ENCODE measurements around the gene PRKCB.

PRKCB gene

GRCh38 chr16:23836404-23837311, 875 bp downstream of the PRKCB start:
- DNase-seq, result no peak

GRCh38 chr16:23837553-23838308, 1.9 kb downstream of the PRKCB start:
- DNase-seq, result no peak

- no peak for DNase-seq
These were observed 2.8 kb downstream of the PRKCB start for GRCh38 chr16:23838485-23839142.

DNA sequence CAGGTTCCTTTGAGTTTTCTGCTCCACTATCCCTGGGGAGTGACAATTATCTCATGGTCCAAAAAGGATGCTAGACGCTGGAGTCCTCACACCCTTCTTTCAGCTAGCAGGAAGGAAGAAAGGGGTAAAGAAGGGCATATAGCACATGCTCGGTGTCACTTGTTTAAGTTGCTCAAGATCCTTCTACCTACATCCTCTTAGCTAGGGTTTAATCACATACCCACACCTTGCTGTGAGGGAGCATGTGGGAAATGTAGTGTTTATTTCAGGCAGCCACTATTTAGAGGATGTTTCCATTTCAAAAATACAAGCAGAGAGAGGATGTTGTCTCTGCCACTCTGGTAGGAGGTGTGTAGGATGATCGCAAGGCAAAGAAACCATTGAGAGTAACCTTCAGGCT, 4.5 kb downstream of the PRKCB start:
- DNase-seq, result no peak

DNA sequence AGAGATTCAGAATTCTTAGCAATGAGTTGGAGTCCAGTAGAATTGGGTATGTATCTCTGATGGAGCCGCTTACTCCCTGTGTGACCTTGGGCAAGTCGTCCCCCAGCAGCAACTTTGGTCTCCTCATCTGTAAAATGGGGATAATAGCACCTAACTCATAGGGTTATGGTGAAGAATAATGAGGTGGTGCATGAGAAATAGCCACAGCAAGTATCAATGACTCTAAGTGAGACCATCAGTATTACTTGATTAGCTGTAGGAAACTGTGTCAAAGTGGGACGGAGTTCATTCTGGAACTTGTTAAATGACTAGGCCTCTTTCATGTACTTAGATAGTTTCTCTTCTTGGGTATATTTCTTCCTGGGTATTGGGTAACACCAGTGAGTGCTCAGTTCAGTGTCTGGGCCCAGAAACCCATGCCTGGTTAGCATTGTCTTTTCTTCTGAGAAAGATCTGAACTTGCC, 6.4 kb downstream of the PRKCB start:
- no peak for DNase-seq

DNA sequence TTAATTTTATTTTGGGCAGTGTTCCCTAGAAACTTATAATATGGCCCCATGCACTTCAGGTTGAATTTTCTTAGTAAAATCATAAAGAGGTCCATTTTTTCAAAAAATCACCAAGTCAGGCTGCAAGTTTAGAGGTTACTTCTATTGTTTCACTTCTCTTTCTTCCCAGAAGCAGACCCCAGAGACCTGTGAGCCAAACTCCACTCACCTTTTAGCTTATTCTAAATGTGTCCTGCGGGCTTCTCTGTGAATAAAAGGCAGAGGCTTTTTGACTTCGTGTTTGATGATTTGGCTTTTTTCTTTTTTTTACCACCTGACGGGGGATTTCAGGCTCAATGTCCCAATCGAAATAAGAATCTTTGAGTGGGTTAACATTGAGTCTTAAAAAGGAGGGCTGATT, 7.4 kb downstream of the PRKCB start:
- no peak for DNase-seq

DNA sequence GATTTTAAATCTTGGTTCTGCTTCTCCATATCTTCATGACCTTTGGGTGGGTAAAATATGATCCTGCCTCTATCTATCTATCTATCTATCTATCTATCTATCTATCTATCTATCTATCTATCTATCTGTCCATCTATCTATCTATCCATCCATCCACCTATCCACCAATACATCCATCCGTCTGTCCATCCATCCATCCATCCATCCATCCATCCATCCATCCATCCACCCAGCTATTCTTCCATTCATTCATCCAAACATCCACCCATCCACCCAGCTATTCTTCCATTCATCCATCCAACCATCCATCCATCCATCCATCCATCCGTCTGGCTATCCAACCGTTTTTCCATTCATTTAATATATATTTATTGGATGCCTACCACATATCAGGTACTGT, 11.5 kb downstream of the PRKCB start:
- DNase-seq, result no peak

GRCh38 chr16:23847948-23848347, 12.2 kb downstream of the PRKCB start:
- no peak for DNase-seq

GRCh38 chr16:23848958-23849357, 13.2 kb downstream of the PRKCB start:
- no peak for DNase-seq

DNA sequence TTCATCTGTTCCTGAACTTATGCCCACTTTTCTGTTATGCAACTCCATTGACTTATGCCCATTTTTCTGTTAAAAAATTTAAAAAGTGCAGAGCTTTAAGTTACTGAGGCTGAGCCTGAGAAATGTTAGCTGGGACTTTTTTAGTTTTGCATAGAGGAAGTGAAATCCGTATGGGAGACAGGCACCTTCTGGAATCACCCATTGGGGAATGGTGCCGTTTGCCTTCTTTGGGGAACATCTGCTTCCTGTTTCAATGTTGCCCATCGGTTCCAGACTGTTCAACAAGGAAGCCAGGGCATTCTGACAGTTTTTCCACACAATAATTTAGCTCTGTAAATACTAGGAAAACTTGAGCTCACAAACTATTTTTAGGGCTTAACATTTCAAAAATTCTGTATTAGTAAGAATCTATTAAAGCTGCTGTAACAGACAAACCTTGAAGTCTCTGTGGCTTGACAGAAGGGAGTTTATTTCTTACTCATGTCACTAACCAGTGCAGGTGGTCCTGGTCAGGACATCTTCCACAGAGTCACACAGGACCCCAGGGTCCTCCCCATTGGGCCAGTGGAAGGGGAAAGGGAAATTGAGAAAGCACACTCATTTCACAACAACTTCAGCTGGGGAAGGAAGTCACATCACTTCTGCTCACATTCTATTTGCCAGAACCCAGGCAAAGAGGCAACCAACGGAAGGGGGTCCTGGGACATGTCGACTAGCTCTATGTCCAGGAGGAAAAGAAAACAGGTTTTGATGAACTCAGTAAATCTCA, 17.2 kb downstream of the PRKCB start:
- no peak for DNase-seq

GRCh38 chr16:23855010-23855409, 19.2 kb downstream of the PRKCB start:
- DNase-seq, result no peak

GRCh38 chr16:23856251-23856709, 20.5 kb downstream of the PRKCB start:
- no peak for DNase-seq

- no peak for DNase-seq
These were observed 21.6 kb downstream of the PRKCB start for GRCh38 chr16:23857256-23857880.

DNA sequence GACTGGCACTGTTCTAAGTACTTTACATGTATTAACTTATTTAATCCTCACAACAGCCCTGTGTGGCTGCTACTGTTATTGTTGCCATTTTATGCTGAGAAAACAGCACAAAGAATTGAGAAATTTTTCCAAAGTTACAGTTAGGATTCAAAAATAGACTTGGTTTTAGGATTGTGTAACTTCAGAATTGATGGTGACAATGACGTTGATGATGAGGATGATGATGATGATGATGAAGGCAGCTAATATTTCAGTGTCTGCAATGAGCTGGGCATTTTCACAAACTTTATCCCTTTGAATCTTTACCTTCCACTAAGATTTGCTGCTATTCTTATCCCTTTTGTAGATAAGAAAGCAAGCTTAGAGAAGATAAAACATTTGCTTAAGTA, 22.1 kb downstream of the PRKCB start:
- DNase-seq, result no peak

DNA sequence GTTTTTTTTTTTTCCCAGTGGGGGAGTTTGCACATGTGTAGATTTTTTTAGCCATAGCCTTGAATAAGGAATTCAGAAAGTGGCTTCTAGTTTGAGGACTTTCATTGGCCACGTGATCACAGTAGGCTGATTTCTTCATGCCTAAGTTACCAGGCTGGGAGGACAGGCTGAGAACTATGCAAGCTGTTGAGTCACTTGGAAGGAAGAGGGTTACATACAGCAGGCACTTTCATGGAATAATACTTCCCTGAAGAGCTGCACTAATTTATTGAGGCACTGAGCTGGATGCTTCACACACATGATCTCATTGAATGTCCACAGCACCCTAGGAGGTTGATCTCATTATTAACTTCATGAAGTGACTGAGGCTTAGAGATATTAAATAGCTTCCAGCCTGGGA, 22.8 kb downstream of the PRKCB start:
- DNase-seq, result no peak

DNA sequence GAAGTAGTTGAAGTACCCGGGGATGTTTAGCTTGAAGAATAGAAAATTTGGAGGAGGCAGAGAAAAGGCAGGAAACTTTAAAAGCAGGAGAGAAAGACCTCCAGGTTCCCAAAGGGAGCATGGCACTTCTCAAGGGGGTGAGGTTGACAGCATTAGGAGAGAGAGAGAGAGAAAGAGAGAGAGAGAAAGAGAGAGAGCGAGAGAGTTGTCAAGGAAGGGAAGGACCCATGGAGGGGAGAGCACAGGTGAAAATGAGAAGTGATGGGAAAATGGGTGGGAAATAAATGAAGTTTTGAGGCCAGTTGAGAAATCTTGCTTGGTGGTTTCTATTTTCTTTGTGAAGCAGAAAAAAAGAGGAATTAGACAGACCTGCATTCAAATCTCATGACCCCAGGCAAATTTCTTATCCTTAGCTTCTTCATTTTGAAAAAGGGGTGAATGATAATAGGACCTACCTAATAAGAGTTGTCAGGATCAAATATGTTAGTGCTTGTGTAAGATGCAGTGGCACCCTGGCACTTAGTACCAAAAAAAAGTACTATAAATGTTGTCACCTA, 24.0 kb downstream of the PRKCB start:
- DNase-seq, result no peak

DNA sequence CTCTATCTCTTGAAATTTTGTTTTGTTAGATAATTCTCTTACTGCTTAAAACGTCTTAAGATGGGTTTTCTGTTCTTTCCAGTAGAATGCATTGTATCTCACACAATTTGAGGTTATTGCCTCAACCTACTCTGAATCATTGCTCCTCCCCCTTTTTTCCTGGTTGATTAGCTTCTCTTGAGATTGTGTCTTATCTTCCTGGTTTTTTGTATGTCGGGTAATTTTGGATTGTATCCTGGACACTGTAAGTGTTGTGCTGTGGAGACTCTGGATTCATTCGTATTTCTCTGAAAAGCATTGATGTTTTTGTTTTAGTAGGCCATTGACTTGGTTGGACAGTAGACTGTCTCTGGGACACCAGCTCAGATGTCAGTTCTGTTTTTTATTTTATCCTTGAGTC, 26.1 kb downstream of the PRKCB start:
- no peak for DNase-seq

- DNase-seq, result no peak
These were observed 26.8 kb downstream of the PRKCB start for GRCh38 chr16:23862556-23862955.

DNA sequence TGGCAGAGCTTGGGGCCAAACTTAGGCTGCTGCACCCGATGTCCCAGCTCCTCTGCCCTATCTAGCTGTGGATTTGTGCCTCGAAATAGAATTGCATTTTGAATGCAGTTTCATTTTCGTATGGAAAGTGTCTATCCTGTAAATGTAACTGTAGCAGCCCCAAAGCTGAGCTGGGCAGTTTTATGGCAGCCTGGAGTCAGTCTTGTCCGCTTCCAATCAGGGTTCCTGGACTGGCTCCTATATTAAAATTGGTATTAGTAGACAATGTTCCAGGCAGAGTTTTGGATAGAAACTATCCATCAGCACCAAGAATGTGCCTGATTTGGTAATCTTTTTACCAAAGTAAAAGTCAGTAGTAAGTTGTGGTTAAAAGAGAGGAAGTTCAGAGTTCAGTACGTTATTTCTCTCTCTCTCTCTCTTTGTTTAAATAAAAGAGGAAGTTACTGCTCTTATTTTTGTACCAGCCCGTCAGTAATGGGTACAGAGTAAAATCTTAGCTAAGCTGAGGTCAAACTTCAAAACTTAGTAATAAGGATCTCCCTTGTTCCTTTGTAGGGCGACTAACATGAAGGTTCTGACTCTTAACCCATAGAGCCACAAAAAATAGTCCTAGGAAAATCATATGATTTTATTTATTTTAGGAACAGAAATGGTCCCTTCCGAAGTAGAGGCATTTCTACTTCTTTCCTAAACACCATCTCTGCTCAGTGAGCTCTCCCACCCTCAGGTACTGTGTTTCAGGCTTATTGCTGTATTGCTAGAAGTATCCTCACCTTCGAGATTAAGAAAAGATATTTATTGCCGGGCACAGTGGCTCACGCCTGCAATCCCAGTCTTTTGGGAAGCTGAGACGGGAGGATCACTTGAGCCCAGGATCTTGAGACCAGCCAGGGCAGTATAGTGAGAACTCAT, 28.0 kb downstream of the PRKCB start:
- DNase-seq, result no peak

DNA sequence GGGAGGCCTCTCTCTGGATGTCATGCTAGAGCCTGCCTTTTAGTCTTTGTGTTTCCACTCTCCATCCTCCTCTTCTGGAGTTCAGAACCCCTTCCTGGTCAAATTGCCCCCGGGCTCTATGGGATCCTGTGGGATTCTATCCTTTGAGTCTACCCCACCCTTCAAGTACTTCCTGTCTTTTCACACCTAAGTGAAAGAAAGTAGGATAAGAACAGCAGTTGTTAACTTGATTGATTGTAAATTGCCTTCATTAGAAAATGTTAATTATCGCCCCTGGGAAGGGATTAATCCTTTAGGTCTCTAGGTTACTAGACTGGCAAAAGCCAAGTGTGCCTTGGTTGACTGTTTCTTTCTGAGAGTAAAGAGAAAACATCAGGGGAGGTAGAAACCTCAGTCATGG, 30.1 kb downstream of the PRKCB start:
- peak; percentile 19 for DNase-seq

DNA sequence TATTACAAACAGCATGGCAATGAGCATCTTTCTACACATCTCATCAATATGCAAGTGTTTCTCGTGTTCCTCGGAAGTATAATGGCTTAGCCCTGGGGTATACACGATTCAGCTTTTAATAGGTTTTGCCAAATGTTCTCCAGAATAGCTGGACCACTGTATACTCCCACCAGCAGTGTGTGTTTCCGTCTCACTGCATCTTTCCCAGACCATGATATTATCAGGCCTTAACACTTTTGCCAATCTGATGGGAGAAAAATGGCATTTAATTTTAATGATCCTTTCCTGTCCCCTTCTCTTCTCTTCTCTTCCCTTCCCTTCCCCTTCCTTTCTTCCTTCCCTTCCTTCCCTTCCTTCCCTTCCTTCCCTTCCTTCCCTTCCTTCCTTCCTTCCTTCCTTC, 30.8 kb downstream of the PRKCB start:
- no peak for DNase-seq
